Effector memory CD4-positive, alpha-beta T cell (primary cell): ENCODE data around the gene RNASET2.
"Not testable (repeated sequence)": the region's sequence is repeated elsewhere in the genome, so short reads cannot be mapped to it uniquely, and the experiment has no call there.

Source experiments
- DNase-seq, 3 donors: peaks; one replicate each; pipeline ENCODE4 v3.0.0-alpha.2; 2020
- H3K27ac ChIP-seq: 2 replicates; pipeline ENCODE4 v1.7.0; 2013; ENCODE audit warnings: mild to moderate bottlenecking, low read length, moderate library complexity; ENCODE audit not compliant: insufficient read depth, poor library complexity, severe bottlenecking
- H3K27me3 ChIP-seq: replicated peaks from 2 replicates; pipeline ENCODE4 v1.7.0; 2013; ENCODE audit warnings: mild to moderate bottlenecking, low read length; ENCODE audit not compliant: insufficient read depth, control insufficient read depth, poor library complexity, severe bottlenecking
- H3K36me3 ChIP-seq: 2 replicates; pipeline ENCODE4 v1.7.0; 2013; ENCODE audit warnings: mild to moderate bottlenecking, low read length, moderate library complexity; ENCODE audit not compliant: control insufficient read depth, insufficient read depth
- H3K4me1 ChIP-seq: 2 replicates; pipeline ENCODE4 v1.7.0; 2013; ENCODE audit warnings: low read length, mild to moderate bottlenecking; ENCODE audit not compliant: control insufficient read depth, insufficient read depth, poor library complexity, severe bottlenecking
- H3K4me3 ChIP-seq: 2 replicates; pipeline ENCODE4 v1.7.0; 2013; ENCODE audit warnings: low read length, low read depth, mild to moderate bottlenecking; ENCODE audit not compliant: insufficient read depth, poor library complexity, severe bottlenecking
- H3K9me3 ChIP-seq: 2 replicates; pipeline ENCODE4 v1.7.0; 2013; ENCODE audit warnings: mild to moderate bottlenecking, low read length, moderate library complexity; ENCODE audit not compliant: control insufficient read depth

The RNASET2 gene

GRCh38 chr6:166905013-166905412 lies 51.3 kb downstream of the RNASET2 start:
- Histone ChIP-seq H3K4me3 (no peak overlapping the region), H3K4me1 (peaks cover 10% of the 10 kb centered on the region), H3K27me3 (no peaks in the 10 kb centered on the region), H3K27ac (no peak overlapping the region), H3K36me3 (no peaks in the 10 kb centered on the region), H3K9me3 (no peaks in the 10 kb centered on the region)
- no peak for DNase-seq

GRCh38 chr6:166904101-166904746 lies 52.1 kb downstream of the RNASET2 start:
- no peak for DNase-seq
- Histone ChIP-seq H3K4me1 (peaks cover 10% of the 10 kb centered on the region), H3K9me3 (no peaks in the 10 kb centered on the region), H3K36me3 (no peaks in the 10 kb centered on the region), H3K27ac (no peak overlapping the region), H3K4me3 (no peak overlapping the region), H3K27me3 (no peaks in the 10 kb centered on the region)

- Histone ChIP-seq H3K27me3 (no peaks in the 10 kb centered on the region), H3K4me1 (peaks cover 10% of the 10 kb centered on the region), H3K4me3 (no peak overlapping the region), H3K36me3 (no peaks in the 10 kb centered on the region), H3K27ac (no peak overlapping the region), H3K9me3 (no peaks in the 10 kb centered on the region)
- DNase-seq = no peak
Observed at GRCh38 chr6:166903500-166903899, 52.9 kb downstream of the RNASET2 start.

- Histone ChIP-seq H3K27ac (no peak overlapping the region), H3K36me3 (no peaks in the 10 kb centered on the region), H3K4me1 (peaks cover 8% of the 10 kb centered on the region), H3K27me3 (no peaks in the 10 kb centered on the region), H3K4me3 (no peak overlapping the region), H3K9me3 (no peaks in the 10 kb centered on the region)
- DNase-seq = no peak
Observed at GRCh38 chr6:166903027-166903426, 53.3 kb downstream of the RNASET2 start.

- Histone ChIP-seq H3K27me3 (no peaks in the 10 kb centered on the region), H3K4me1 (peaks cover 1% of the 10 kb centered on the region), H3K9me3 (no peaks in the 10 kb centered on the region), H3K4me3 (no peak overlapping the region), H3K36me3 (no peaks in the 10 kb centered on the region), H3K27ac (no peak overlapping the region)
- no peak for DNase-seq
Observed at GRCh38 chr6:166902211-166902755, 54.1 kb downstream of the RNASET2 start.

- H3K4me3 ChIP-seq = no peak overlapping the region
- DNase-seq = no peak
- no peaks in the 10 kb centered on the region for H3K36me3 ChIP-seq
- no peaks in the 10 kb centered on the region for H3K27me3 ChIP-seq
- no peak overlapping the region for H3K27ac ChIP-seq
- H3K9me3 ChIP-seq = no peaks in the 10 kb centered on the region
- no peaks in the 10 kb centered on the region for H3K4me1 ChIP-seq
Observed at GRCh38 chr6:166901626-166902025, 54.7 kb downstream of the RNASET2 start.

GRCh38 chr6:166900956-166901607 lies 55.3 kb downstream of the RNASET2 start:
- H3K27me3 ChIP-seq = no peaks in the 10 kb centered on the region
- no peaks in the 10 kb centered on the region for H3K4me1 ChIP-seq
- no peaks in the 10 kb centered on the region for H3K36me3 ChIP-seq
- no peak for DNase-seq
- no peak overlapping the region for H3K4me3 ChIP-seq
- no peaks in the 10 kb centered on the region for H3K9me3 ChIP-seq
- no peak overlapping the region for H3K27ac ChIP-seq

- DNase-seq = no peak
- Histone ChIP-seq H3K4me3 (no peak overlapping the region), H3K27ac (no peak overlapping the region), H3K4me1 (no peaks in the 10 kb centered on the region), H3K9me3 (no peaks in the 10 kb centered on the region), H3K27me3 (no peaks in the 10 kb centered on the region), H3K36me3 (no peaks in the 10 kb centered on the region)
Observed at GRCh38 chr6:166900130-166900708, 56.1 kb downstream of the RNASET2 start.

- no peaks in the 10 kb centered on the region for H3K27me3 ChIP-seq
- no peak overlapping the region for H3K4me3 ChIP-seq
- H3K27ac ChIP-seq = no peak overlapping the region
- H3K4me1 ChIP-seq = no peaks in the 10 kb centered on the region
- no peaks in the 10 kb centered on the region for H3K9me3 ChIP-seq
- H3K36me3 ChIP-seq = no peaks in the 10 kb centered on the region
- no peak for DNase-seq
Observed at GRCh38 chr6:166898910-166899309, 57.4 kb downstream of the RNASET2 start.

- H3K9me3 ChIP-seq, H3K27ac ChIP-seq, H3K4me3 ChIP-seq, H3K4me1 ChIP-seq, H3K36me3 ChIP-seq, H3K27me3 ChIP-seq, DNase-seq: not testable (repeated sequence)
Observed at GRCh38 chr6:166894614-166895013, 61.7 kb downstream of the RNASET2 start.
